GM12873 (cell line): ENCODE measurements around the gene PRDM2.

ENCODE experiments used
- CTCF ChIP-seq: IDR thresholded peaks from 2 replicates; pipeline ENCODE4 v1.5.1; 2012; ENCODE audit warnings: low read depth, mild to moderate bottlenecking, moderate library complexity, low read length, control low read depth; ENCODE audit not compliant: insufficient read depth; ENCODE audit errors: missing control alignments

PRDM2 gene

GRCh38 chr1:13754510-13755103, 54.6 kb downstream of the PRDM2 start:
- no peak for TF ChIP-seq CTCF

DNA sequence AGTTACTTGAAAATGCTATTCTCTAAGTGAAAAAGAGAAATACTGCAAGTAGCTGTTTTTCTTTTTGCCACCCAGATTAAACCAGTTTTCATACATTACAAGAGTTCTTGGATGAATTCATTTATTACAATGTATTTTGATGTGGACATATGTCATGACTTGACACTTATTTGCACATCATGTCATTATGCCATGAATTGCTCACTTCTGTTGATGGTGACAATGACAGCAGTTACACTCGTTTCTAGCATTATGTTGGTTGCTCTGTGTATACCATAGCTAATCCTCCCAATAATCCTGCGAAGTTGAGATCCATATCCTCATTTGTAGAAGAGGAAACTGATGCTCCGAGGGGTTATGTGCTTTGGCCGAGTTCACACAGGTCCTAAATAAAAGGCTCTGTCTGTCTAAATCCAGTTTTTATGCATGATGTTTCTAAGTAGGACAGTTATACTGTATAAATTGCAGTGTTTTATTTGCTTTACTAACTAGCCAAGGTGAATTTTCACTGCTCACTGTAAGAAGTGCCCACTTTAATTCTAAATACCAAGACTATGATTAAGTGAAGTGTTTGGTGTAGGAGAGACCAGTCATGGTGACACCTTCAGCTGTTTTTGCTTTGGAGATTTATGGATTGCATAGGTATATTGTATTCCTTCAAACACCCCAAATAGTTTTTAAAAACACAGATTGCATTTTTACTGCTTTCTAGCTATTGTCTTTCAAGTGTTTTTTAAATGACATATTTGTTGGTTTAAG, 56.7 kb downstream of the PRDM2 start:
- no peak for TF ChIP-seq CTCF

- no peak for TF ChIP-seq CTCF
Measured at GRCh38 chr1:13757693-13758092, 57.7 kb downstream of the PRDM2 start.

GRCh38 chr1:13759072-13759471, 59.1 kb downstream of the PRDM2 start:
- no peak for TF ChIP-seq CTCF

- no peak for TF ChIP-seq CTCF
Measured at GRCh38 chr1:13760340-13760739, 60.4 kb downstream of the PRDM2 start.

DNA sequence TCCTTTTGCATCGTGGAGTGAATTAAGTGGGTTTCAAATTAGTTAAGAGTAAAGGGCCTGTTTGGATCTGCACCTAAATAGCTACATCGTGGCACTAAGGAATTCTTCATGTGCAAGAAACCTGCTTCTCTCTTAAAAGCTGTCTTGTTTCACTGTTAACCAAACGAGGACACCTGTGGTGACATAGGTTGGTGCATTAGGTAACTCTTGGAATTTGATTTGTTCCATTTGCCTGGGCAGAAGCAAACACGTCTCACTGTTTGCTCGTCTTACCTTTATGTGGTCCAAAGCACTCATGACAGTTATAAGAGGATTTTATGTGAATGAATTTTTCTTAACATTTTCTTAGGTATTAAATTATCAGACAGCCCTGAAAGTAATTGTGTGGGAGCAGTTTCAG, 60.9 kb downstream of the PRDM2 start:
- no peak for TF ChIP-seq CTCF

DNA sequence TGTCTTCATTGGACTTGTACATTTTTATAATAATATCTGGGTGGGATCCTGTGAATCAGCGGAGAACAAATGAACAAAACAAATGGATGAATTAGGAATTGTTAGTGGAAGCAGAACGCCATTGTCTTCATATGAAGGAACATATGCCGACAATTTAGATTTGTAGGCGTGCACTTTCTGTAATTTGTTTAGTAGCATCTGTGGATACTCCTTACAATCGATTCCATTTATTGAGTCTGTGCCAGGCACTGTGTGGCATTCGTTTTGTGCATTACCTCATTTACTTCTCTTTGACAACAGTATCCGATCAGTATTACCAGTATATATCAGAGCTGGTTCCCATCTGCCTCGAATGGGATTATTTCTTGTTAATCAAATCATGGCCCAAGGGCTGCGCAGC, 61.9 kb downstream of the PRDM2 start:
- TF ChIP-seq CTCF = no peak
